Dendritic cell treated with granulocyte-macrophage colony-stimulating factor and Interleukin-4, amounts not matched to agents 40 ng/mL and 50 ng/mL, for 4 days (primary cell): ENCODE results near the gene USF1.
"Not testable (repeated sequence)": the region's sequence is repeated elsewhere in the genome, so short reads cannot be mapped to it uniquely, and the experiment has no call there.

Experiments used
- H3K27ac Mint-ChIP-seq: one replicate; pipeline ENCODE4 v1.8.0; 2022; ENCODE audit warnings: mild to moderate bottlenecking, mixed read lengths
- H3K27me3 Mint-ChIP-seq: one replicate; pipeline ENCODE4 v1.8.0; 2022; ENCODE audit warnings: mild to moderate bottlenecking, mixed read lengths
- H3K36me3 Mint-ChIP-seq: one replicate; pipeline ENCODE4 v1.8.0; 2022; ENCODE audit warnings: low read depth, mixed read lengths
- H3K4me1 Mint-ChIP-seq: one replicate; pipeline ENCODE4 v1.8.0; 2022; ENCODE audit warnings: low read depth, mixed read lengths
- H3K4me3 Mint-ChIP-seq: one replicate; pipeline ENCODE4 v1.8.0; 2022; ENCODE audit warnings: mild to moderate bottlenecking, moderate library complexity, mixed read lengths
- H3K9me3 Mint-ChIP-seq: one replicate; pipeline ENCODE4 v1.8.0; 2022; ENCODE audit warnings: mixed read lengths
- intact Hi-C: fragments of 100-400 bp; cut with micrococcal nuclease; formaldehyde crosslinking; loops from one replicate; pipeline ENCODE4 v1.15.0; 2022

Gene USF1

DNA sequence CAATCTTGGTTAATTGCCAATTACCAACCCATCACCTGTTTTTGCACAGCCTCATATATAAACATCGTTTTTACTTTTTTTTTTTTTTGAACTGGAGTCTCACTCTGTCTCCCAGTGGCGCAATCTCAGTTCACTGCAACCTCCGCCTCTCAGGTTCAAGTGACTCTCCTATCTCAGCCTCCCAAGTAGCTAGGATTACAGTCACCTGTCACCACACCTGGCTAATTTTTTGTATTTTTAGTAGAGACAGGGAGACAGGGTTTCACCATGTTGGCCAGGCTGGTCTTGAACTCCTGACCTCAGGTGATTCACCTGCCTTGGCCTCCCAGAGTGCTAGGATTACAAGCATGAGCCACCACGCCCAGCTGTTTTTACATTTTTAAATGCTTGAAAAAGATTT is 53.7 kb downstream of the USF1 start:
- H3K27me3 Mint-ChIP-seq, H3K27ac Mint-ChIP-seq, H3K9me3 Mint-ChIP-seq, H3K4me1 Mint-ChIP-seq, H3K4me3 Mint-ChIP-seq, H3K36me3 Mint-ChIP-seq, intact Hi-C loops: not testable (repeated sequence)
